ENCODE measurements around the gene NDUFS5. TPM values are rescaled to one million over a fixed set of nuclear protein-coding genes. Genes with fewer than 3 reads are reported as not detected.

Gene NDUFS5
- total RNA-seq, 1 experiment from 2014 or later: 677 TPM

Other genes with a start within 250 kb of the NDUFS5 start
- gene RRAGC, start 166.6 kb upstream of the NDUFS5 start, total RNA-seq (2014; rRNA removed; shearing (Covaris generic)): 11.2 and 12.3 TPM in 2 replicates
- 43.1 and 55.5 TPM in 2 replicates for gene MYCBP, start 153.0 kb upstream of the NDUFS5 start, total RNA-seq (2014; rRNA removed; shearing (Covaris generic))
- not detected in 2 replicates for gene GJA9, start 144.8 kb upstream of the NDUFS5 start, total RNA-seq (2014; rRNA removed; shearing (Covaris generic))
- gene RHBDL2, start 84.5 kb upstream of the NDUFS5 start, total RNA-seq (2014; rRNA removed; shearing (Covaris generic)): 0.03 and 1.2 TPM in 2 replicates
- gene AKIRIN1, start 35.1 kb upstream of the NDUFS5 start, total RNA-seq (2014; rRNA removed; shearing (Covaris generic)): 268 and 318 TPM in 2 replicates
- 102 and 152 TPM in 2 replicates for gene MACF1, start 178.3 kb downstream of the NDUFS5 start, total RNA-seq (2014; rRNA removed; shearing (Covaris generic))

Data from H7 (cell line).